K562 (cell line): ENCODE measurements around the gene TDRD10. TPM values are rescaled to one million over a fixed set of nuclear protein-coding genes. Genes with fewer than 3 reads are reported as not detected.

Experiments
- CBX8 ChIP-seq: fragments of 200-600 bp; sonication (generic); IDR thresholded peaks from 2 replicates; pipeline ENCODE4 v1.6.1; 2012; ENCODE audit warnings: borderline replicate concordance, mixed run types, low read depth, mild to moderate bottlenecking, moderate library complexity, mixed read lengths, low read length, control low read depth, inconsistent platforms; ENCODE audit not compliant: poor library complexity, severe bottlenecking; ENCODE audit errors: extremely low read depth
- ELK3 ChIP-seq: fragments of 450-650 bp; formaldehyde crosslinking; IDR thresholded peaks from 2 replicates; pipeline ENCODE4 v1.4.0; 2020; ENCODE audit warnings: mild to moderate bottlenecking
- PCBP1 ChIP-seq: fragments of 200-400 bp; formaldehyde crosslinking; IDR thresholded peaks from 2 replicates; pipeline ENCODE4 v1.6.1; 2018; ENCODE audit warnings: mild to moderate bottlenecking, low read depth, low read length; ENCODE audit not compliant: poor library complexity, severe bottlenecking
- SRSF9 ChIP-seq: fragments of 200-400 bp; formaldehyde crosslinking; IDR thresholded peaks from 2 replicates; pipeline ENCODE4 v1.6.1; 2017; ENCODE audit warnings: low read depth, low read length, borderline replicate concordance
- TFAP4 ChIP-seq: sonication (generic); formaldehyde crosslinking; IDR thresholded peaks from 2 replicates; pipeline ENCODE4 v1.8.0; 2022; ENCODE audit warnings: missing genetic modification reagents, mild to moderate bottlenecking, moderate library complexity, borderline replicate concordance
- ZNF212 ChIP-seq: fragments of 450-650 bp; formaldehyde crosslinking; IDR thresholded peaks from 2 replicates; pipeline ENCODE4 v1.4.0; 2020; ENCODE audit warnings: mild to moderate bottlenecking
- polyA plus RNA-seq, 8 experiments: library from polyadenylated mRNA; depleted of rRNA in 4 of 8; stranded (reverse) in 5 of 8; unstranded in 3 of 8; fragments of >200 nt; fragmentation: Nextera tagmentation in 2 of 8; fragmentation: Illumina TruSeq in 1 of 8; extraction: Ambion mirVana in 2 of 8; extraction: Trizol in 1 of 8; gene quantifications; 2 replicates each; pipeline versions ENCODE4 v1.2.1 to v1.2.3, GENCODE V29; 2011 to 2014; ENCODE audit warnings: inconsistent platforms in 1 of 8, missing spikeins in 1 of 8
- total RNA-seq, 7 experiments: library from RNA; depleted of rRNA in 6 of 7; stranded (reverse); fragments of >200 nt in 6 of 7; fragmentation: Illumina TruSeq in 2 of 7; extraction: Trizol in 2 of 7; gene quantifications; 2 replicates each; pipeline versions ENCODE4 v1.2.1 to v1.2.3, GENCODE V29; 2011 to 2021; ENCODE audit warnings: low replicate concordance in 1 of 7
- TF ChIP-seq, protein P1 (sequence below), 2 experiments: fragments of 450-650 bp; IDR thresholded peaks; 2 replicates each; pipeline ENCODE4 v1.6.1; 2016; ENCODE audit warnings: mild to moderate bottlenecking in 2 of 2, borderline replicate concordance in 1 of 2, low read depth in 1 of 2, moderate library complexity in 1 of 2

Gene TDRD10
- total and polyA plus RNA-seq, 9 of the 15 experiments (the other 6 are each of a cell fraction or from before 2014, with no cell fraction given) = not detected

DNA sequence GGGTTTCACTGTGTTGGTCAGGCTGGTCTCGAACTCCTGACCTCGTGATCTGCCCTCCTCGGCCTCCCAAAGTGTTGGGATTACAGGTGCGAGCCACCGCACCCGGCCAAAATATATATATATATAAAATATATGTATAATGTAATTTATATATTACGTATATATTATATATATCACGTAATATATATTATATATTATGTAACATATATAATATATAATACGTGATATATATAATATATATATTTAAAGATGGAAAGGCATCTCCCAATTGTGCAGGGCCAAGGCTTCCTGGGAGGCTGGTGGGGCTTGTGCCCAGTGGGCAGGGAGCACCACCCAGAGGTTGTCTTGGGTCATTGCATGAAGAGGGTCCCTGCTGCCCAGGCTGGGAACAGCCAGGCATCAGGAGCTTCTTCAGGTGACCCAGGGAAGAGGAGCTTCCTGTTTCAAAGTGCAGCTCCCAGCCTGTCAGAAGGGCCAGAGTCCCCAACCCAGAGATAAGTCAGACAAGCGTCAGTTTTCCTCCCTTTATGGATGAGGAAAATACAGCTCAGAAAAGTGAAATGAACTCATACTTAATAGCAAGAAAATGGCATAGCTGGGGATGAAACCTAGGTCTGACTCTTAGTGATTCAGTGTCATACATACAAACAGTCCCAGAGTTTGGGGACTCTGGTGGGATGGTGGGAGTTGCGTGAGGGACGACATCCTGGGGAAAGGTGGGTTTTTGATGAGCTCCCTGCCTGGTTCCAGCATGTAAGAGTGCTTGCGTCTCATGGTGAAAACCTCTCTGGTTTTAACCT lies 44.4 kb downstream of the TDRD10 start (continued):
- TF ChIP-seq TFAP4 (CRISPR knock-in tag) (0 out of 2 replicates have a peak, but pooled peaks have one; percentile 24), ELK3 (CRISPR knock-in tag) (no peak), CBX8 (no peak), SRSF9 (no peak), PCBP1 (no peak), ZNF212 (CRISPR knock-in tag) (no peak)
- TF ChIP-seq, protein P1, sequence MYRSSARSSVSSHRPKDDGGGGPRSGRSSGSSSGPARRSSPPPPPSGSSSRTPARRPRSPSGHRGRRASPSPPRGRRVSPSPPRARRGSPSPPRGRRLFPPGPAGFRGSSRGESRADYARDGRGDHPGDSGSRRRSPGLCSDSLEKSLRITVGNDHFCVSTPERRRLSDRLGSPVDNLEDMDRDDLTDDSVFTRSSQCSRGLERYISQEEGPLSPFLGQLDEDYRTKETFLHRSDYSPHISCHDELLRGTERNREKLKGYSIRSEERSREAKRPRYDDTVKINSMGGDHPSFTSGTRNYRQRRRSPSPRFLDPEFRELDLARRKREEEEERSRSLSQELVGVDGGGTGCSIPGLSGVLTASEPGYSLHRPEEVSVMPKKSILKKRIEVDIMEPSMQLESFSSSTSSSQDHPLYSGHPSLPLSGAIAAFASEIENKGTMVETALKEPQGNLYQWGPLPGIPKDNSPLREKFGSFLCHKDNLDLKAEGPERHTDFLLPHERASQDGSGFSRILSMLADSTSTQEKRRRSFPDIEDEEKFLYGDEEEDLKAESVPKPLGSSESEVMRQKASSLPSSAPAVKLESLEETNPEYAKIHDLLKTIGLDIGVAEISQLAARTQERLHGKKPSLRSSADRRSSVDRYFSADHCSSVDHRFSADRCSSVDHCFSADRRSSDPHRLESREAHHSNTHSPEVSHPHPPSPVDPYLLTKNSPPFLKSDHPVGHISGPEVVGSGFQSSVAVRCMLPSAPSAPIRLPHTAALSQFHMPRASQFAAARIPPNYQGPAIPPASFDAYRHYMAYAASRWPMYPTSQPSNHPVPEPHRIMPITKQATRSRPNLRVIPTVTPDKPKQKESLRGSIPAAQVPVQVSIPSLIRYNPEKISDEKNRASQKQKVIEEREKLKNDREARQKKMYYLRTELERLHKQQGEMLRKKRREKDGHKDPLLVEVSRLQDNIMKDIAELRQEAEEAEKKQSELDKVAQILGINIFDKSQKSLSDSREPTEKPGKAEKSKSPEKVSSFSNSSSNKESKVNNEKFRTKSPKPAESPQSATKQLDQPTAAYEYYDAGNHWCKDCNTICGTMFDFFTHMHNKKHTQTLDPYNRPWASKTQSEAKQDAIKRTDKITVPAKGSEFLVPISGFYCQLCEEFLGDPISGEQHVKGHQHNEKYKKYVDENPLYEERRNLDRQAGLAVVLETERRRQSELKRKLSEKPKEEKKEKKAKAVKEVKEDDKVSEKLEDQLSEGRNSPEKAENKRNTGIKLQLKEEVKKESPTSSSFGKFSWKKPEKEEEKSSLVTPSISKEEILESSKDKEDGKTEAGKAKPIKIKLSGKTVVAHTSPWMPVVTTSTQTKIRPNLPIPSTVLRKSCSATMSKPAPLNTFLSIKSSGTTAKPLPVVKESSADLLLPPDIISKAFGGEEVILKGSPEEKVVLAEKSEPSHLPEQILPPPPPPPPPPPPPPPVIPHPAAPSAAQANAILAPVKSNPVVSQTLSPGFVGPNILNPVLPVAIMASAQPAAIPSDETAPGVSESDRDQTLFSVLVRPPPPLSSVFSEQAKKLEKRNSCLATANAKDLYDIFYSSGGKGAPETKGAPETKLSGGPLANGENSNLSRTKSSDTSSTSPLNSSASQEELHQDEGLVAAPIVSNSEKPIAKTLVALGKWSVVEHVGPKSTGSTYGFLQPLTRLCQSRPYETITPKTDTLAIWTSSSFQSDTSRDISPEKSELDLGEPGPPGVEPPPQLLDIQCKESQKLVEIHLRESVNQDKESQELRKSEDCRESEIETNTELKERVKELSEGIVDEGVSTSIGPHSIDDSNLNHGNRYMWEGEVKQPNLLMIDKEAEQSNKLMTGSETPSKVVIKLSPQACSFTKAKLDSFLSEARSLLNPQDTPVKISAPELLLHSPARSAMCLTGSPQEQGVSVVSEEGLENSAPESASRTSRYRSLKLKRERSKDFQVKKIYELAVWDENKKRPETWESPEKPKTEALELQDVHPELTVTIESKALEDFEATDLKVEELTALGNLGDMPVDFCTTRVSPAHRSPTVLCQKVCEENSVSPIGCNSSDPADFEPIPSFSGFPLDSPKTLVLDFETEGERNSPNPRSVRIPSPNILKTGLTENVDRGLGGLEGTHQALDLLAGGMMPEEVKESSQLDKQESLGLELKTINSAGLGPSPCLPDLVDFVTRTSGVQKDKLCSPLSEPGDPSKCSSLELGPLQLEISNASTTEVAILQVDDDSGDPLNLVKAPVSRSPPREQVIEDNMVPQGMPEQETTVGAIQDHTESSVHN (IDR thresholded peaks at IDR 0.05; ENCODE audit: borderline replicate concordance in 1 of 2, low read depth in 1 of 2) = no peak
